Activated CD4-positive, alpha-beta T cell treated with anti-CD3 and anti-CD28 coated beads for 48 hours (primary cell): ENCODE measurements around the gene WRAP73.
A peak's percentile ranks its signal among the peaks of the same experiment; 100 is the strongest.

Experiments used
- DNase-seq: peaks from one replicate; pipeline ENCODE4 v3.0.0-alpha.2; 2020

Gene WRAP73

DNA sequence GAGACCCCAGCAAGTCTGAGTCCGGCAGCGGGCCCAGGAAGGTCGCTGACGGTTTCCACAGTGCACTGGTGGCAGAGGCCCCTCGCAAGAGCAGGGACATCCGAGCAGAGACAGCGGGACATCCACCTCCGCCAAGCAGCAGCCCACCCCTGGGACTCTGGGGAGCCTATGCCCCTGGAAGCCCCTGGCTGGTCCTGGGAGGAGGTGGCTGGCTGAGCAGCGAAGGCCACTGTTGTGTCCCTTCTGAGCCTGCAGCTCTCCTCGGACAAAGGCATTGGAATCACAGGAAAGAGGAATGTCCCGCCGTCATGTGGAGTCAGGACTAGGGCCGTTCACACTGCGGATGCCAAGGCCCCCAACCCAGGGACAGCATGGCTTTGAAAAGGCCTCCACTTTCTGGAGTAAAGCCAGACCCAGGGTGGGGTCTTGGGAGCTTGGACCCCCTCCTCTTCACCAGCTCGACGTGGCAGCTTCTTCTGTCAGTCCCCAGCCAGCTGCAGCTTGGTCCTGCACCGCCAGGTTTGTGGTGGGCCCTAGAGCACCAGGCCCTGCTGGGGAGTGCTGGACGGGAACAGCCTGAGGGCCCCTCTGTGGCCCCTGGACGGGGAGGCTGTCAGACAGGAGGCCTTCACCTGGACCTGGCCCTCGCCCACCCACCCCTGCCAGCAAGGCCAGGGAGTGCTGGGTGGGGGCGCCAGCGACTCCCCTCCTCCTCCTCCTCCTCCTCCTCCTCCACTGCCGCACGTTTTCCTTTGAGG, 40.0 kb downstream of the WRAP73 start:
- DNase-seq, result no peak

DNA sequence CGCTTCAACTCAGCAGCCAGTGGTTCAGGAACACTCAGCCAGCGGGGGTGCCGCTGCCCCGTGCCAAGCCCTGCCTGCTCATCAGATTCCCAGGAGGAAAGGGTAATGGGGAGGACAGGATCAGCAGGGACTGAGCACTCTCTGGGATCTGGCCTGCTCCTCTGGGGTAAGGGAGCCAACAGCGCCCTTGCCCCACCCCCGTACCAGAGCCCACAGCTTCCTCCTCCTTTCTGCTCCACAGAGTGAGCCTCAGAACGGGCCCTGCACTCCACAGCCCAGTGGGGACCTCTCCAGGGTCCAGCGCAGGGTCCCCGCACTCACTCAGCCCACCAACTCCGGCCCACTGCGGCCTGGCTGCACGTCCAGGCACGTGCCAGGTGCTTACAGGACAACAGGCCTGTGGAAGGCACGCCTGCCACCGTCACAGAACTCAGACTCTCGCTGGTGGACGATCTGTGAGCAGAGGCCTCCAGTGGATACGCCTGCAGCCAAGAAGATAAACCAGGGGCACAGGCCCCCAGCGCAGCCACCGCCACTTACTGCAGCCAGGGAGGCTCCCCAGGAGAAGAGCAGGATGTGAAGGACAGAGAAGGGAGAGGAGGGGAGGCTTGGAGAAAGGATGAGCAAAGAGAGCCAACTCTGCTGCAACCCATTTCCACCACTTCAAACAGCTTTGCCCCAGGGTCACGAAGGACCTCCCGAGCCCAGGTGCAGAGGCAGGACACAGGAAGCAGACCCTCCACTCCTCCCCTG, 40.7 kb downstream of the WRAP73 start:
- DNase-seq, result no peak

DNA sequence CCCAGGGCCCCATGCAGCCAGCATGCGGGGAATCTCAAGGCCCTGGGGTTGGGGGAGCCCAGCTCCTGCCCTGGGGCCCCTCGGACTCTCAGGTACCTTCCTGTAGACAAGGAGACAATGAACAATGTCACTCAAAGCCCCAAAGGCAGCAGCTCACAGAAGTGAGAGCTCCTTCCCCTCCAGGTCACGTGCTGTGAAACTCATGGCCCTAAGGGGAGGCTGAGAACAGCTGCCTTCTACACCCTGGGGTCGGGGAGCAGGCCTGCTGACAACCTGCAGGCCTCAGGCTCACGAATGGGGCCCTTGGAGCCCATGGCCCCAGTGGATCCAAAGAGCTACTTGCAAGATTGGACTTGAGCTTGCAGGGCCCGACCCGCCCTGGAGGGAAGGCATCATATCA, 41.7 kb downstream of the WRAP73 start:
- no peak for DNase-seq

DNA sequence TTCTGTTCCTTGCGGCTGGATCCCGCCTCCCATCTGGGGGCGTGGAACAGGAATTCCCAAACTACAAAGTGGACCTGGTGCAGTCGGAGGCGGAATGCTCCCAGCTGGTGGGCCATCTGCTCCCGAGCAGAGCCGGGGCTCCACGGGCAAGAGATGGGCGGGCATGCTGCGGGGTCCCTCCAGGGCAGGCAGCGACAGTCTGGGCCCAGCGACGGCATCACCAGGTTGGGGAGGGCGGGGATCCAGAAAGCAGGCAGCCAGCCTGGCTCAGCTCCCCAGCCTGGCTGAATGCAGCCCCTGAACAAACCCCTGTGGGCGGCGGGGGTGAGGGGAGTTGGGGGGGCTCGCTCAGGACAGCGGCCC, 42.2 kb downstream of the WRAP73 start:
- no peak for DNase-seq

DNA sequence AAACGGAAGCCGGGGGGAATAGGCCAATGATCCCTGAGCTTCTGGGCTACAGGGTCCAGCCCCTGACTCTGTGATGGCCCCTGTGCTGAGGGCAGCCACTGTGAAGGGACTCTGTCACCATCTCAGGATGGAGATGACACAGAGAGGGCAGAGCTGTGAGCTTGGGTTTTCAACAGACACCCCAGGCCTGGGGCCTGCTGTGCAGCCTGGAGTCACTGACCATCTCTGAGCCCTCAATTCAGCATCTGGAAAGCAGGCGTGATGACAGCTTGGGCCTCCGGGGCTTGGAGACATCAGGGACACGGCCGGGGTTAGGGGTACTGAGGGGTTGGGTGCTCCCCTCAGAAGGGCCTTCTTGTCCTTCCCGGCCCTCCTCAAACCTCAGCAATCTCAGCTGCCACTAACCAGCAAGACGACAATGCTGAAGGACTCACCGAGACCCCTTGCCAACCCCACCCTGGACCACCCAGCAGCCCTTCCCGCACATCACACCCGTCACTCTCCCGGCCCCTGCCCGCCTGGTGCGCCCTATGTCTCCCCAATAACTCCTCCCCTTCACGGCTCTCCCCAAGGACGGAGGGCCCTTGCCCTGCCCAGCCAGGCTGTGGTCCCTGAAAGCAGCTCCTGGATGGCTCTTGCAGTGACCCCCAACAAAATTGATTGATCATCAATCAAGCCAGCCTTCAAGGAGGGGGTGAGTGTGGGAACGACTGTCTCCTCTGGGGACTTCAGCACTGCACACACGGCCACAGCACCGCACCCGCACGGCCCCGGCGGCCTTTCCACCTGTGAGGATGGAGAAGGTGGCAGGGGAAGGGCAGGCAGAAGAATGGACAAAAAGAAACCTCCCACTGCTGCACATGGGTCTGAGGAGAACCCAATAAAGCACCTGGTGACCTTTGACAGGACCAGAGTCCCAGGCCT, 42.9 kb downstream of the WRAP73 start:
- DNase-seq, result no peak

DNA sequence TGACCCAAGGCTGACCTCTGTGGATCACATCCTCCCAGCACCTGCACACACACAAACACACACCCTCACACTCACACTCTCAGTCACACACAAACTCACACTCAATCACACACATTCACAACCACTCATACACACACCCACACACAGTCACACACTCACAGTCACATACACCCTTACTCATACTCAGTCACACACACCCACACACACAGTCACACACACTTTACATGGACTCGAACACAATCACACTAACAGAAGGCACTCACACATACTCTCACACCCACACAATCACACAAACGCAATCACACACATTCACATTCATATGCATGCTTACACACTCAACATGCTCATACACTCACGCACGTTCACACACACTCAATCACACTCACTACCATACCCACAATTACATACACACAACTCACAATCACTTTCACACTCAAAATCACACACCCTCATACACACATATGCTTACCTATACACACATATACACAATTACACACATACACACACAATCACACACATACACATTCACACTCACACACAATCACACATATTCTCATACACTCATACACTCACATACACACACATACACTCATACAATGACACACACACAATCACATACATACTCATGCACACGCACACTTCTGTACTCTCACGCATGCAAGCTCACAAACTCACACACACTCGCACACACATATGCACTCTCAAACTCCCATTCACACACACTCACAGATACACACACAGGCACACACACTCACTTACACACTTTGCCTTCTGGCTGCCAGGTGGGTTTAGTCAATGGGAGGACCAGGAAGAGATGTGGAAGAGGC, 44.7 kb downstream of the WRAP73 start:
- no peak for DNase-seq

DNA sequence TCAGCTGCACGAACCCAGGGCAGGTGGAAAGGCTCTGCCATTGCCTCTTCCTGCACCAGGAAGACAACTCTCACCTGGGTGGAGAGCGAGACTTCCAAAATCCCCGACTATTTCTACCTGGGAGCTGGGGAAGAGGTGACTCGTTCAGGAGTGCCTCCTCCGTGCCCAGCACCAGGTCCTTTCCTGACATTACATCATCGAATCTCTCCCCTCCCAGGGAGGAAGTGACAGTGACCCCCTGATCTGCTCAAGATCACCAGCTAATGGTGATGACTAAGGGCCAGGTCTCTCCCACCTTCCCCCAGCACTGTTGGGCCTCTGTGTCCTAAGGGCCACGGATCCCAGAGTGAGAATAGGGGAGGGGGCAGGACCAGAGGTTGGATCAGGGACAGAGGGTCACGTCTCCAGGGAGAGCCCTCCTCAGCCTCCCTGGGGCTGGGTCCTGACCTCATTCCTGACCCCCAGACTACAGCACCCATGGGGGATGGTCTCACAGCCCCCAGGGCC, 45.4 kb downstream of the WRAP73 start:
- no peak for DNase-seq

DNA sequence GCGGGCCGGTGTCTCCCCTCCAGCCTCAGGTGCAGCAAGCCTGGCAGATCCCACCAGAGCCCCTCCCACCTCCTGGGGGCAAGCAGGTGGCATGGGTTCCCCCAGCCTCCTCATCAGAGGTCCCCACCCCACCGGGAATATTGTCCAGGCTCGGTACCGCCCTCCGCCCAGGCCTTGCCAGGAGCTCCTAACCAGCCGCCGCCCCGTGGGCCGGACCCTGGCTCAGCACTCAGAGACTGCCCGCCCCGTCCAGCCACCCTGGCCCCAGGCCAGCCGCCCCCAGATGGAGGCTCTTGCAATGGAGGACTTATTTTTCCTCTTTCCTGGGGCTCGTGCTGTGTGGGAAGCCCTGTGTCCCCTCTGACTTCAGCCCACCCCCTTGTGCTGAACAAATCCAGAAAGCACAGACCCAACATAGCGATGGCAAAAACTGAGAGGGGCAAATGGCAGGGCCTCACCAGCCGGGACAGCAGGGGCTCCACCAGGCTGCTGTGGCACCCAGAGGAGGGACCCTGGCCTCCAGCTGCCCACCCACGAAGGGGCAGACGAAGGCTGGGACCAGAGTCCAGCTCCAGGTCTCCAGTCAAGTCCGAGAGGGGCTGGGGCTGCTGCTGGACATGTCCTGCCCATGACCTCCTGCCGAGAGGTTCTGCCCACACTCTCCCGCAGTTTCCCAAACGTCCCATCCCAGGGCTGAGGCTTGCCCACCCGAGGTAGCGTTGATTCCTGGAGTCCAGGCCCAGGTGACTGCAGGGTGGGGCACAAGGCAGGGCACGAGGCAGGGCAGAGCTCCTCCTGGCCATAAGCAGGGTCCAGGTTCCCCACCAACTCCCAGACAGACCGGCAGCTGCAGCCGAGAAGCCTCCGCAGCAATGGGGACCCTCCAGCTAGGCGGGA, 46.1 kb downstream of the WRAP73 start:
- DNase-seq, result no peak

DNA sequence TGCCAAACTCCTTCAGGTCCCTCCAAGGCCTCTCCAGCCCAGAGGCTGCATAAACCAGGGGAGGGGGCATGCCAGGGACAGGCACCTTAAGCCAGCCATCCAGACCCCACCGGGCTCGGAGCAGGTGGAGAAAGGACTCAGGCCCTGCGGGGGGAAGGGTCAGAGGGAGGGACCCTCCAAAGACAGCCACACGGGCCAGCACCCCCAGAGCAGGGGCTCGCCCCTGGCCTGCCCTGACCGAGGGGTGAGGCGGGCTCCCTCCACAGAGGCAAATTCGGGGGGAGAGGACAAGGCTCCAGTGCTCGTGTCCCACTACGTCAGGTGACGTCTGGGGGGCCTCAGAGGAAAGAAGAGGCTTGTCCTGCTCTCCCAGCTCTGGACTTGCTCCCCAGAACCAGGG, 46.7 kb downstream of the WRAP73 start:
- no peak for DNase-seq

DNA sequence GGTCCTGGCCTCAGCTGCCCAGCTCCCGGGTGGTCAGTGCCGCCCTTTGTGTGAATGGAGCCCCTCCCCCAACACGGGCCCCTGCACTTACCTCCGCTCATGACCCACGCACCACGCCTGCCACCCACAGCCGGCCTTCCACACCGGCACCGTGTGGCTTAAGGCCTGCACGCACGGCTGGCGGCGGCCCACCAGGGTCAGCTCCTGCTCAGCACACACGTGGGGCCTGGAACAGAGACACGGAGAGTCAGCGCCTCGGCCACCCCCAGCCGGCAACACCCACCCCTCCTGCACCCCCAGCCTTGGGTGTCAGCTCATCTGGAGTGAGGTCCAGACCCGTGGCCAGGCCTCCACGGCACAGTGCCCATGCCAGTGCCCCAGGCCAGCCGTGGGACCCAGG, 47.5 kb downstream of the WRAP73 start:
- DNase-seq, result no peak

DNA sequence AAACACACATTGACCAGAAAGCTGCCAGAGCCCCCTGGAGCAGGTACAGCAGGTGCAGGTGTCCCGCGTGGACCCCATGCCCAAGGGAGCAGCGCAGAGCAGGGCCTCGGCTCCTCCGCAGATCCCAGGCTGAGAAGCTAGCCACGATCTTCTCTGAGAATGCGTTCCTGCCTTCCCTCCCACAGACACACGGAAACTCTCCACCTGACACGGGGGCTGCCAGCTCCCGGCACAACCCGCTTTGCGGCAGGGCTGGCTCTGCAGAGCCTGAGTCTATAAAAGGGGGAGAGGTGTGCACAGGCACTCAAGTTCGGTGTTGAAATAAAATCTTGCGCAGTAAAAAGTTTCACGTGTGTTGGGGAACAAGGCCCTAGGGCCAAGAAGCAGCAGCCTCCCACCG, 48.2 kb downstream of the WRAP73 start:
- no peak for DNase-seq

DNA sequence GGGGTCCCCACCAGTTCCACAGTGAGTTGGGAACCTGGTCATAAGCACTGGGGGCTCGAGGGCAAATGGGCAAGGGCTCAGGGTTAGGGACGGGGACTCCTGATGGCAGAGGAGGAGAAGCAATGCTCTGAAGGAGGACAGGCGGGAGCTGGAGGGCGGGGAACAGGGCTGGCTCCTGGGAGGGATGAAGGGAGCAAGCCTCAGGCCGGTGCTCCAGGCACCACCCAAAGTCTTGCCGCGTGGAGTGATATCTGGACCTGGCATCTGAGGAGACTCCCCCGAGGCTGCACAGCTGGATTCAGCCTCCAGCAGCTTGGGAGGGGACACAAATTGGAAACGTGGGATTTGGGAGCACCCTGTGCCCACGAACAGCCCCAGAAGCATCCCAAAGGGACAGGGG, 49.5 kb downstream of the WRAP73 start:
- no peak for DNase-seq

DNA sequence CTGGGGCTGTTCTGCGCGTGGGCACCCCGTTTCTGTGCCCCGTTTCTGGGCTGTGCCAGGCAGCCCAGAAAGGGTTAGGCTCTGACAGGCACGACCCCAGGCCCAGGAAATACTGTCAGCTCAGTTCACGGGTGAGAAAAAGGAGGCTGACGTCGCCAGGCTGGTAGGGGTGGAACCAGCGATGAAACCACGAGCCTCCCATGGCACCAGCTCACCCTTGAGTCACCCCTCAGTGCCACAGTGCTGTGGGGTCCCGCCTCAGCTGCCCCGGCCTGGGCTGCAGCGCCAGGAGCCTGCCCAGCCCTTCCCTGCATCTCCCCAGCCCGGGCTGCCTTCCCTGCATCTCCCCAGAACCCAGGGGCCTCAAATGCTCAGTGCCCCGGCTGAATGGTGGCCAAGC, 50.1 kb downstream of the WRAP73 start:
- no peak for DNase-seq

DNA sequence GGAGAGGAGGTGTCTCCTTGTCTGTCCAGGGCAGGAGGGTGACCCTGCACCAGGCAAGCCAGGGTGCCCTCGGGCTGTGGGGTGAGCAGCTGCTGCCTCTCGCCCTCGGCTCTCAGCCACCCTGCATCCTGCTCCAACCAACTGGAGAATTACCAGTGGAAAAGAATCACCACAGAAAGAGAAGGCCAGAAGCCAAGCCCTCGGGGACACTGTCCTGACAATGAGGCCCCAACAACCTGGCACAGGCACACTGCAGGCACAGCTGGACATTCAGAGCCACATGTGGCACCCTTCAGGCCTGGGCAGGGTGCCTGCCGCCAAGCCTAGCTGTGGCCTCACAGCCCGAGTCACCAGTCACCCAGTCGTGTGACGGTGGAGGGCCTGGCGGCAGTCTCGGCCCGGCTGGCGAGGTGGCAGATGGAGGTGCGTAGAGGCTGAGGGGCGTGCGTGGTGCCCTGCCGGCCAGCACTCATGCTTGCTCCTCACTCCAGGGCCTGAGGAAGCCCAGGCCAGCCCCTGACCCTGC, 50.6 kb downstream of the WRAP73 start:
- DNase-seq, result no peak

DNA sequence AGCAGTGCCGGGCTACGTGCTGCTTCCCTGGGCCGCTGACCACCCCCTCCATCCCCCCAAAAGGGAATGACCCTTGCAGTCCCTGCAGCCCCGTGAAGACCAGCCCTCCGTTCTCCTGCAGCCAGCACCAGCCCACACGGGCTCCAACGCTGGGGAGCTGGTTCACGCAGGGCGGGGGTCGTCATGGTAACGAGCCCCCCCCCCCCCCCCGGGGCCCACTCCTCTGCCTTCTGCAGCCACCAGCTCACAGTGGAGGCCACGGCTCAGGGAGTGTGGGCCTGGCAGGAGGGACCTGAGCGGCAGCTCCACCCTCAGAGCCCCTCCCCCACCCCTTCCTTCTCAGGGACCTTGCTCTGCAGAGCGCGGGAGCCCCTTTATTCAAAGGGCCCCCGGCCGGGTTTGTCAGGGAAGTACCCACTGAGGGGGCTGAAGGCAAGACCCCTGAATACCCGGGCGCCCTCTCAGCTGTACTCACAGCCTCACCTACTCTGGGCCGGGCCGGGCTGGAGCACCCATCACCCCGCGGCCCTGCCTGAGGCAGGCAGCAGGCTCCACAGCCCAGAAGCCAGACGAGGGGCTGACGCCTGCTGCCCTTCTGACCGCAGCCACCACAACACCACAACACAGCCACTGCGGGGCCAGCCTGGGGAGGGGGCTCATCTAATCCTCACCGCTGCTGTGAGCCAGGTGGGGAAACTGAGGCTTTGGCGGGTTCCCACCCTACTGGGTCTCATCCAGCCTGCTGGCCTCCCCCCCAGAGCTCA, 51.2 kb downstream of the WRAP73 start:
- DNase-seq, result no peak

DNA sequence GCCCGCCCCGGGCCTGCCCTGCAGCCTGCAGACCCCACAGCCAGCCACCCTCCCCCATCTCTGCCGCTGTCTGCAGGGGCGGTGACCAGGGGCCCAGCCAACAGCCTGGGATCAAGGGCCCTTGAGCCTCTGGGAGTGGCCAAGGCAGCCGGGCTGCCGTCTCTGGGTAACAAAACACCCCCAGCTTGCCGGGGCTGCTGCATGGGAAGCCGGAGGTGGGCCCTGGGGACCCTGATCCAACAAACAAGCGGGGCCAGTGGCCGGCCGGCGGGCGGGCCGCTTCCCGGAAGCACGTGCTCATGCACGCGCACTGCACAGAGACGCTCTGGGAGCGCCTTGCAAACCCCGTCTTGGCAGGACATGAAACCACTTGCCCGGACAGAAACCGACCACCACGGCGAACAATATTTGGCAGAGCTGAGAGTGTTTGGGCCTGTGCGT, 51.8 kb downstream of the WRAP73 start:
- DNase-seq, result no peak

DNA sequence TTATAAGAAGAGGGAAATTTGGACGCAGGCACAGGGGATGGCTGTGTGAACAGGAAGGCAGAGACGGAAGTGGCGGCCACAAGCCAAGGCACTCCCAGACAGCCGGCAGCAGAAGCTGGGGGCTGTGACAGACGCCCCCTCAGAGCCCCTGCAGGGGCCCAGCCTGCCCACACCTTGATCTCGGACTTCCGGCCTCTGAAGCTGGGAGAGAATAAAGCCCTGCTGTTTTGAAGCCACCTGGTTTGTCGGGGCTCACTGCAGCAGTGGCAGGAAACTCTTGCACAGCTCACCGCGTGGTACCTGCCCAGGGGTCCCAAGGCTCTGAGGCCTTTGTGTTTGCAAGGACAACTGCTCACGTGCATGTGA, 52.3 kb downstream of the WRAP73 start:
- peak; percentile 19 for DNase-seq

DNA sequence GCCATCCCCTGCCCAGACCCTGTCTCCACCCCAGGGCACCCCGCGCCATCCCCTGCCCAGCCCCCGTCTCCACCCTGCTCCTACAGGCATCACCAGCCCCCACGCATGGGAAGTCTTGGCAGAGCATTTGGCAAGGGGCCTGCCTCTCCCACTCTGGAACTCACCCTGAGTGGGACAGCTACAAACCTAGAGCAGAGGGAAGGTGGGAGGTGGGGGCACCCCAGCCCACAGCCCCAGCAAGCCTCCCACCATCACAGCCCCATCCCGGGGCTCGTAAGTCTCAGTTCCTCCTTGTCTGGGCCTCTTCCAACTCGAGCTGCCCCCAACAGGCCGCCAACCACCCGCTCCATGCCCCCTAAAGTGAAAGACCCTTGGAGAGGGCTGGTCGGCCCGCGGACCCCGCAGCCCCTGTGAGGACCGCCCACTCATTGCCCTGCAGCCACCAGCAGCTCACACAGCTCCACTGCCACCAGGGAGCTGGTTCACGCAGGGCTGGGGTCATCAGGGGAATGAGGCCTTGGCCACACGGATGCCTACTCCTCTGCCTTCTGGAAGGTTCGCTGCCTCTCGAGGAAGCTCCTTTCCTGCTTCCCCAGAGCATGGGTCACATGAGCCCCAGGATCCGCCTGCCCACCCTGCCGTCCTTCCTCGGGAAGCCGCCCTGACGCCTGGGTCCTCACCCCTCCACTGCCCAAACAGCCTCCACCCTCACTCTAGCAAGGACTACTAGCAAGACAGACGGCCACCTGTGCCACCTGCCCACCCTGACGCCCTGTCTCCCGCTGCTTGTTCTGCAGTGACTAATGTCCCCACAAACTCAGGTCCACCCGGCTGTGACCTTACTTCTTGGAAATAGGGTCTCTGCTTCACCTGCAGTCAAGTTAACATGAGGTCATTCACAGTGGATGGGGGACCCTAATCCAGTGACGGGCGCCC, 53.0 kb downstream of the WRAP73 start:
- no peak for DNase-seq

DNA sequence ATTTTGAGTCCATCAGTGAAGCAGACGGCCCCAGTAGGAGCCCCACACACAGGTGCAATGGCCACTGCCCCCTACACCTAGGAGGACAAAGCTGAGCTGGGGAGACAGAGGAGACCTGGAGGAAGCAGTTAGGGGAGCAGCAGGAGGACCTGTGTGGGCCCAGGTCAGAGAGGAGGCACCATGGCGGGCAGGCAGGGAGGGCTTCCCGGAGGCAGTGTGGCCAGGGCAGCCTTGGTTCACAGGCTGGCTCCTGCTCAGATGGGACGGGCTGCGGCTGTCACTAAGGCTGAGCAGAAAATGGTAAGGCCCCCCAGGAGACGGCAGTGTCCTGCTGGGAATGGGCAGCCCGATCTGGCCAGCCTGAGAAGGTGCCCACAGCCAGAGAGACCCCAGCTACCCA, 54.0 kb downstream of the WRAP73 start:
- DNase-seq, result no peak
